KOPT-K1 (cell line): ENCODE measurements around the gene PCBD2.
"Not testable (repeated sequence)": the region's sequence is repeated elsewhere in the genome, so short reads cannot be mapped to it uniquely, and the experiment has no call there.

Experiments used
- H3K27ac ChIP-seq: fragments of 200-600 bp; sonication (generic); 2 replicates; pipeline ENCODE4 v1.5.1; 2016; ENCODE audit warnings: antibody characterized with exemption, mild to moderate bottlenecking, low read depth, low read length; ENCODE audit not compliant: poor library complexity, severe bottlenecking
- H3K36me3 ChIP-seq: fragments of 200-600 bp; sonication (generic); 2 replicates; pipeline ENCODE4 v1.5.1; 2017; ENCODE audit warnings: antibody characterized with exemption, mild to moderate bottlenecking, low read length, moderate library complexity; ENCODE audit not compliant: insufficient read depth
- H3K9me3 ChIP-seq: fragments of 200-600 bp; sonication (generic); 2 replicates; pipeline ENCODE4 v1.5.1; 2017; ENCODE audit warnings: antibody characterized with exemption, low read length, mild to moderate bottlenecking; ENCODE audit not compliant: insufficient read depth, poor library complexity, severe bottlenecking

PCBD2 gene

DNA sequence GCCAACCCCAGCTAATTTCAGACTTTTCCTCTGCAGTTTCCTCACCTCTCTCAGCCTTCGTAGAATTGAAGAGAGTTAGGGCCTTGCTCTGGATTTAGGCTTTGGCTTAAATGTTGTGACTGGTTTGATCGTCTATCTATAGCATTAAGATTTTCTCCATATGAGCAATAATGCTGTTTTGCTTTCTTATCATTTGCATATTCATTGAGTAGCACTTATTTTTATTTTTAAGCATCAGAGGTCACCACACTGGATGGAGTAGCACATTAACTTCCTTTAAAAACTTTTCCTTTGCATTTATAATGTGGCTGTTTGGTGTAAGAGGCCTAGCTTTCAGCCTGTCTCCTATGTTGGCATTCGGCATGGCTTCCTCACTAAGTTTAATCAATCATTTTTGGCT lies 12.6 kb upstream of the PCBD2 start:
- H3K36me3 ChIP-seq, result peaks cover 78% of the 10 kb centered on the region
- no peak overlapping the region for H3K27ac ChIP-seq
- no peaks in the 10 kb centered on the region for H3K9me3 ChIP-seq

- Histone ChIP-seq H3K27ac (no peak overlapping the region), H3K9me3 (no peaks in the 10 kb centered on the region), H3K36me3 (peaks cover 80% of the 10 kb centered on the region)
These were observed 12.0 kb upstream of the PCBD2 start for GRCh38 chr5:134892926-134893325.

- Histone ChIP-seq H3K9me3 (no peaks in the 10 kb centered on the region), H3K36me3 (peaks cover 80% of the 10 kb centered on the region)
These were observed 11.0 kb upstream of the PCBD2 start for GRCh38 chr5:134893748-134894505.

DNA sequence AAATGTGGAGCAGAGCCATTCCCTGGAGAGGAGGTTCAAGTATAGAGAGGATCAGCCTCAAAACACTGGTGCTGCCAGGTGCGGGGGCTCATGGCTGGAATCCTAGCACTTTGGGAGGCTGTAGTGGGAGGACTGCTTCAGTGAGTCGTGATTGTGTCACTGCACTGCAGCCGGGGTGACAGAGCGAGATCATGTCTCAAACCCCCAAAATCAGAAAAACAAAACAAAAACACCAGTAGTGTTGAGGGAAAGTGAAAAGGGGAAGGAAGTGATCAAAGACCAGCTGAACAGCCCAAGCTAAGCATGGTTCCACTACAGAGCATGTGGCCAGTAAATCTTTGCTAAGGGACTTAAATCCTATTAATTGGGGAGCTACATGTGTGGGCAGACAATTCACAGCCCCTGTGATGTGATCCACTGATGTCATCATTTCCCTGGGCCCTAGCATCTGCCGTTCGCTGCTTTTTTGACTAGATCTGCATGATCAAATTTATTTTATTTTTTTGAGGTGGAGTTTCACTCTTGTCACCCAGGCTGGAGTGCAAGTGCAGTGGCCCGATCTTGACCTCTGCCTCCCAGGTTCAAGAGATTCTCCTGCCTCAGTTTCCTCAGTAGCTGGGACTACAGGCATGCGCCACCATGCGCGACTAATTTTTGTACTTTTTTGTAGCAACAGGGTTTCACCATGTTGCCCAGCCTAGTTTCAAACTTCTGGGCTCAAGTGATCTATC lies 2.7 kb upstream of the PCBD2 start:
- Histone ChIP-seq H3K27ac (no peak overlapping the region), H3K9me3 (no peaks in the 10 kb centered on the region), H3K36me3 (peaks cover 41% of the 10 kb centered on the region)

More at GRCh38 chr5:134893748-134894505, 11.0 kb upstream of the PCBD2 start:
- no peak overlapping the region for H3K27ac ChIP-seq

GRCh38 chr5:134905246-134905996 lies 490 bp downstream of the PCBD2 start:
- no peaks in the 10 kb centered on the region for H3K9me3 ChIP-seq
- H3K36me3 ChIP-seq, result peaks cover 25% of the 10 kb centered on the region
- H3K27ac ChIP-seq, result peak overlapping the region; percentile 88

DNA sequence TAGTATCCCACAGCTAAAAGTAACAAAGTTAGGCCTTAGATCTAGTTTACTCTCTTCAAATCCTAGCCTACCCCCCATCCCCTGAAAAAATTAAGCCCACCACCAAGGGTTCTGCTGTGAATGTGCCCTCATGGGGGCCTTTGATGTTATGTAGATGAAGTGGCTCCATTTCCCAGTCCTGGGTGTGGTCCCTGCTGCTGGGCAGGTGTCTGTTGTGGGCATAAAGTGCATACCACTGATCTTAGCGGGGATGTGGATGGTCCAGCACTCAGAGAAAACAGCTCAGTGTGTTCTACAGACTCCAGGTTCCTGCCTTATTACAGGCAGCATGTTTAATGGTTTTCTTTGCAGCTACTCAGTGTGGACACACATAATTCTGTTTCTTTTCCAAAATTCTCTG lies 1.9 kb downstream of the PCBD2 start:
- Histone ChIP-seq H3K36me3 (peaks cover 37% of the 10 kb centered on the region), H3K9me3 (no peaks in the 10 kb centered on the region), H3K27ac (no peak overlapping the region)

GRCh38 chr5:134910752-134911151 lies 5.8 kb downstream of the PCBD2 start:
- H3K27ac ChIP-seq, H3K9me3 ChIP-seq: not testable (repeated sequence)
- H3K36me3 ChIP-seq, result peaks cover 77% of the 10 kb centered on the region

DNA sequence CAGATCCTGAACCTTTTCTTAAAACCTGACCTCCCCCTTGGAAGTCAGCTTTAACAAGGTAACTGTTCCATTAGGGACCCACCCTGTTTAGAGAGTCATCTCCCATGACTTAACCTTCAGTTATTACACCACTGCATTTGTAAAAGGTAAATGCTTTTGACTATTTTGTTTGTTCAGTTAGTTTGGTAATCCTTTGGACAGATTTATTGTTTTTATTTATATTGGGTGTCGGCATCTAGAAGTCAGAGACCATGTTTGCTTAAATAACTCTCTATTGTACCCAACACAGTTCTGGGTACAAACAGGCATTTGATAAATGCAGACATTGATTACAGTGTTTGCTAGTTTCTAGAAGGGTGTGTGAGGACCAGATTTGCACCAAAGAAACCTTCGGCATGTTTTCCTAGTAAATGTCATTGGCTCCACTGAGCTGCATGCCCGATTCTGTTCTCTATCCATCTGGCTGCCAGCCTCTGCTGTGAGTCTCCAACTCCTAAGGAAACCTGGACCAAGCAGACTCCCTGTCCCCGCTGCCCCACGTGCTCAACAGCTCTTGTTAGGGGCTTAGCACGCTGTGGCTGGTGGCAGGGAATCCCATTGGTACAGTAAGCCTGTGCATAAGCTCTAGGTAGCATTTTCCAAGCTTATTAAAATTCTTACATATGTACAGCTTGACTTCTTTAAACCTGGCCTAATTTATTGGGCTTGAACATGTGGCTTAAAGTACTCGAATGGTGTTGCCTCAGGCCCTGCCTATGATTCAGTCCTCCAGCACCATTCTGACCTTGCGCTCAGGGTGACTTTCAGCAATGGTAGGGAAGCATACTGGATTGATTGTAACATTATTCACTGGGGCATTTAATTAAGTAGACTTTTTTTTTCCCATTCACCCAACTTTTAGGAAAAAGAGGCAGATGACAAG lies 6.6 kb downstream of the PCBD2 start:
- H3K9me3 ChIP-seq, result no peaks in the 10 kb centered on the region
- no peak overlapping the region for H3K27ac ChIP-seq
- H3K36me3 ChIP-seq, result peaks cover 83% of the 10 kb centered on the region

GRCh38 chr5:134913254-134913653 lies 8.3 kb downstream of the PCBD2 start:
- peaks cover 94% of the 10 kb centered on the region for H3K36me3 ChIP-seq
- no peak overlapping the region for H3K27ac ChIP-seq
- H3K9me3 ChIP-seq, result no peaks in the 10 kb centered on the region

DNA sequence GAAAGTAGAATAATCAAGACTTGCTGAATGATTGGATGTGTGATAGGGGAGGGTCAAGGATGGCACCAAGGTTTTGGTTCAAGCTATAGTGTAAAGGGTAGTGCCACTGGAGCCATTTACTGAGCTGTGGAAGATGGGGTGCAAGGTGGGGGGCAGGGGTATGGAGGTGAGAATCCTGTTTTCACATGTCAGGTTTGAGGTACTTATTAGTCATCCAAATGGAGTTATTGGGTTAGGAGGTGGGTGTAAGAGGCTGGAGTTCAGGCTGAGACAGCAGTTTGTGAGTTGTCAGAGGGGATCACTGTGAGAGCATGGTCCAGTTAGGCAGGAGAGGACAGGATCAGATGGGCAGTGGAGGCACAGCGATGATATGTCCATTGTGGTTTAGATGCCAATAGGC lies 8.9 kb downstream of the PCBD2 start:
- peaks cover 97% of the 10 kb centered on the region for H3K36me3 ChIP-seq
- no peaks in the 10 kb centered on the region for H3K9me3 ChIP-seq
- H3K27ac ChIP-seq, result no peak overlapping the region

- H3K36me3 ChIP-seq, result peaks cover 95% of the 10 kb centered on the region
- H3K27ac ChIP-seq, result no peak overlapping the region
These were observed 12.3 kb downstream of the PCBD2 start for GRCh38 chr5:134917070-134917815.

GRCh38 chr5:134918861-134919260 lies 13.9 kb downstream of the PCBD2 start:
- H3K27ac ChIP-seq, result no peak overlapping the region
- peaks cover 81% of the 10 kb centered on the region for H3K36me3 ChIP-seq
- no peaks in the 10 kb centered on the region for H3K9me3 ChIP-seq

More at GRCh38 chr5:134917070-134917815, 12.3 kb downstream of the PCBD2 start:
- H3K9me3 ChIP-seq, result no peaks in the 10 kb centered on the region

DNA sequence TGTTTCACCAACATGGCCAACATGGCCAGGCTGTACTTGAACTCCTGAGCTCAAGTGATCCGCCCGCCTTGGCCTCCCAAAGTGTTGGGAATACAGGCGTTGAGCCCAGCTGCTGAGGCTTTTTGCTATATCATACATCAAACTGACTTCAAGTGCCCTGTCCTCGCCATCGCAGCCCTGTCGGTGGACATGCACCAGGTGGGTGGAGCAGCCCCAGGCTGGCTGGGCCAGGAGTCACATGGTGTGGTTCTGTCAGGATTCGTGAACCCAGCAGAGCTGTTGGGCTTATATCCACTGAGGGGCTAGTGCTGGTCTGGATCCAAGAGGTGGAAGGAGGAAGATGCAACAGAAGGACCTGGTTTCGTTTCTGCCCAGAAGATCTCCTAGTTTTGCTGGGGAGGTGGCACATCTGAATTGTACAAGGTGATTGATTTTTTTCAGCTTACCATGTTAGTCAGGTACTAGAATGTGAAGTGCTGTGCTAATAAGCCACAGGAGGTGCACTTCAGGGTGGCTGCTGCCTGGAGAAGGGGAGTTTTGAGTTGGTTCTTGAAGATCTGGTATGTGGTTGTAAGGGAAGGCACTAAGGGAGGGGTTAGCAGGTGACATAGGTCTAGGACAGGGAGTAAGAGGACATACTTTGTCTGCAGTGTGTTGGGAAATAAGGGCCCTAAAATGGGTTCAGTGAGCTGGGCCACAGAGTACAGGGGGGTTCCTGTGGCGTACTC lies 16.1 kb downstream of the PCBD2 start:
- Histone ChIP-seq H3K36me3 (peaks cover 60% of the 10 kb centered on the region), H3K27ac (no peak overlapping the region), H3K9me3 (no peaks in the 10 kb centered on the region)
